WTC11 (cell line): ENCODE measurements around the gene ZSCAN21. TPM values are rescaled to one million over a fixed set of nuclear protein-coding genes. Genes with fewer than 3 reads are reported as not detected.
A peak's percentile ranks its signal among the peaks of the same experiment; 100 is the strongest.

Source experiments
- ATF3 ChIP-seq: sonication (generic); formaldehyde crosslinking; conservative IDR thresholded peaks from 2 replicates; pipeline ENCODE4 v1.8.1; 2022; ENCODE audit warnings: mild to moderate bottlenecking, missing genetic modification reagents
- ATF6 ChIP-seq: sonication (generic); formaldehyde crosslinking; IDR thresholded peaks from 2 replicates; pipeline ENCODE4 v1.8.1; 2023; ENCODE audit warnings: mild to moderate bottlenecking, missing genetic modification reagents
- CBFB ChIP-seq: sonication (generic); formaldehyde crosslinking; IDR thresholded peaks from 2 replicates; pipeline ENCODE4 v1.8.1; 2022; ENCODE audit warnings: mild to moderate bottlenecking, low read depth, missing genetic modification reagents
- CREB1 ChIP-seq: sonication (generic); formaldehyde crosslinking; IDR thresholded peaks from 2 replicates; pipeline ENCODE4 v1.8.0; 2023; ENCODE audit warnings: mild to moderate bottlenecking, missing genetic modification reagents
- CREM ChIP-seq: sonication (generic); formaldehyde crosslinking; IDR thresholded peaks from 2 replicates; pipeline ENCODE4 v1.8.1; 2022; ENCODE audit warnings: mild to moderate bottlenecking, missing genetic modification reagents, moderate library complexity
- ELF4 ChIP-seq: sonication (generic); formaldehyde crosslinking; IDR thresholded peaks from 2 replicates; pipeline ENCODE4 v1.8.1; 2022; ENCODE audit warnings: low read depth, mild to moderate bottlenecking, moderate library complexity, missing genetic modification reagents
- ETV6 ChIP-seq: sonication (generic); formaldehyde crosslinking; IDR thresholded peaks from 2 replicates; pipeline ENCODE4 v1.8.1; 2022; ENCODE audit warnings: mild to moderate bottlenecking, missing genetic modification reagents
- FOXP4 ChIP-seq: sonication (generic); formaldehyde crosslinking; IDR thresholded peaks from 2 replicates; pipeline ENCODE4 v1.8.0; 2022; ENCODE audit warnings: mild to moderate bottlenecking, missing genetic modification reagents
- HMGA2 ChIP-seq: fragments of 250-450 bp; sonication (Bioruptor Pico); IDR thresholded peaks from 2 replicates; pipeline ENCODE4 v1.4.0; 2021; ENCODE audit warnings: mild to moderate bottlenecking, moderate library complexity
- HMGXB4 ChIP-seq: sonication (generic); formaldehyde crosslinking; IDR thresholded peaks from 2 replicates; pipeline ENCODE4 v1.8.1; 2023; ENCODE audit warnings: mild to moderate bottlenecking, moderate library complexity, missing genetic modification reagents
- JAZF1 ChIP-seq: fragments of 250-450 bp; sonication (Bioruptor Pico); IDR thresholded peaks from 2 replicates; pipeline ENCODE4 v1.9.0; 2021; ENCODE audit warnings: moderate library complexity, mild to moderate bottlenecking, inconsistent platforms
- RELA ChIP-seq: sonication (generic); formaldehyde crosslinking; IDR thresholded peaks from 2 replicates; pipeline ENCODE4 v1.8.1; 2022; ENCODE audit warnings: missing genetic modification reagents, mild to moderate bottlenecking, borderline replicate concordance
- SP1 ChIP-seq: sonication (generic); formaldehyde crosslinking; conservative IDR thresholded peaks from 2 replicates; pipeline ENCODE4 v1.8.1; 2022; ENCODE audit warnings: missing genetic modification reagents
- STAT6 ChIP-seq: sonication (generic); formaldehyde crosslinking; conservative IDR thresholded peaks from 2 replicates; pipeline ENCODE4 v1.8.1; 2023; ENCODE audit warnings: mild to moderate bottlenecking, low read depth, missing genetic modification reagents, moderate library complexity
- TEAD1 ChIP-seq: sonication (generic); formaldehyde crosslinking; IDR thresholded peaks from 2 replicates; pipeline ENCODE4 v1.8.0; 2022; ENCODE audit warnings: mild to moderate bottlenecking, missing genetic modification reagents
- USF1 ChIP-seq: sonication (generic); formaldehyde crosslinking; IDR thresholded peaks from 2 replicates; pipeline ENCODE4 v1.8.0; 2022; ENCODE audit warnings: mild to moderate bottlenecking, missing genetic modification reagents
- USF2 ChIP-seq: sonication (generic); formaldehyde crosslinking; IDR thresholded peaks from 2 replicates; pipeline ENCODE4 v1.8.1; 2023; ENCODE audit warnings: mild to moderate bottlenecking, missing genetic modification reagents, moderate library complexity
- ZMAT4 ChIP-seq: fragments of 250-450 bp; sonication (Bioruptor Pico); IDR thresholded peaks from 2 replicates; pipeline ENCODE4 v1.9.0; 2021; ENCODE audit warnings: mild to moderate bottlenecking
- ZNF121 ChIP-seq: sonication (generic); formaldehyde crosslinking; IDR thresholded peaks from 2 replicates; pipeline ENCODE4 v1.8.0; 2023; ENCODE audit warnings: missing genetic modification reagents
- ZNF138 ChIP-seq: sonication (generic); formaldehyde crosslinking; conservative IDR thresholded peaks from 2 replicates; pipeline ENCODE4 v1.8.1; 2022; ENCODE audit warnings: mild to moderate bottlenecking, moderate library complexity, missing genetic modification reagents
- ZNF232 ChIP-seq: sonication (generic); formaldehyde crosslinking; IDR thresholded peaks from 2 replicates; pipeline ENCODE4 v1.8.0; 2022; ENCODE audit warnings: mild to moderate bottlenecking, missing genetic modification reagents
- ZNF281 ChIP-seq: sonication (generic); formaldehyde crosslinking; IDR thresholded peaks from 2 replicates; pipeline ENCODE4 v1.8.0; 2023; ENCODE audit warnings: mild to moderate bottlenecking, missing genetic modification reagents
- total RNA-seq: library from RNA; stranded (reverse); gene quantifications from 3 replicates; pipeline ENCODE4 v1.2.3, GENCODE V29; 2021

The ZSCAN21 gene
- total RNA-seq, 1 experiment from 2014 or later: 25.5 TPM

- TF ChIP-seq ATF6 (CRISPR knock-in tag) (no peak), ZNF232 (no peak), JAZF1 (CRISPR knock-in tag) (no peak), USF1 (CRISPR knock-in tag) (peak; percentile 51; the same call in 1 of the 2 replicates), FOXP4 (0 out of 2 replicates have a peak, but pooled peaks have one; percentile 22), ATF3 (CRISPR knock-in tag) (no peak), CREM (CRISPR knock-in tag) (peak; percentile 97), SP1 (CRISPR knock-in tag) (peak; percentile 93), CREB1 (CRISPR knock-in tag) (no peak), ZMAT4 (CRISPR knock-in tag) (no peak), USF2 (CRISPR knock-in tag) (no peak), ZNF121 (CRISPR knock-in tag) (no peak), ZNF138 (CRISPR knock-in tag) (no peak), STAT6 (CRISPR knock-in tag) (no peak), HMGA2 (CRISPR knock-in tag) (no peak), ETV6 (CRISPR knock-in tag) (peak; percentile 47; the same call in 1 of the 2 replicates), RELA (no peak), TEAD1 (peak; percentile 37; the same call in 1 of the 2 replicates), HMGXB4 (CRISPR knock-in tag) (peak; percentile 51; the same call in 1 of the 2 replicates), CBFB (CRISPR knock-in tag) (no peak), ZNF281 (CRISPR knock-in tag) (no peak), ELF4 (no peak)
These were observed at the start of gene ZSCAN21 (continued) for GRCh38 chr7:100049441-100050291.
